NCI-H510A treated with DMSO at 0.1 percent for 48 hours (cell line): ENCODE data around the gene FXYD1.

ENCODE experiments used
- DNase-seq: peaks from one replicate; lab custom pipeline; 2025; lab: John Stamatoyannopoulos, UW

FXYD1 gene

GRCh38 chr19:35107545-35107944 lies 31.1 kb upstream of the FXYD1 start:
- no peak for DNase-seq

GRCh38 chr19:35108730-35109129 lies 29.9 kb upstream of the FXYD1 start:
- DNase-seq, result no peak

- DNase-seq, result no peak
These were observed 29.1 kb upstream of the FXYD1 start for GRCh38 chr19:35109395-35110112.

GRCh38 chr19:35110974-35111373 lies 27.6 kb upstream of the FXYD1 start:
- no peak for DNase-seq

- DNase-seq, result no peak
These were observed 25.5 kb upstream of the FXYD1 start for GRCh38 chr19:35112995-35113688.

- DNase-seq, result no peak
These were observed 24.1 kb upstream of the FXYD1 start for GRCh38 chr19:35114353-35115176.

- DNase-seq, result no peak
These were observed 23.3 kb upstream of the FXYD1 start, which contains the start of gene FXYD3 for GRCh38 chr19:35115177-35115951. TSS of gene FXYD3 (plus strand) at chr19:35115823. CDS start at chr19:35119377, 3,554 bp downstream.

GRCh38 chr19:35116072-35116801 lies 22.4 kb upstream of the FXYD1 start:
- DNase-seq, result no peak

GRCh38 chr19:35117116-35117515 lies 21.5 kb upstream of the FXYD1 start:
- DNase-seq, result no peak

- no peak for DNase-seq
These were observed 20.8 kb upstream of the FXYD1 start for GRCh38 chr19:35117799-35118198.

- DNase-seq, result no peak
These were observed 20.2 kb upstream of the FXYD1 start for GRCh38 chr19:35118268-35119020.

GRCh38 chr19:35119091-35119490 lies 19.5 kb upstream of the FXYD1 start:
- DNase-seq, result no peak

GRCh38 chr19:35119578-35120155 lies 19.0 kb upstream of the FXYD1 start:
- no peak for DNase-seq

- DNase-seq, result no peak
These were observed 18.1 kb upstream of the FXYD1 start for GRCh38 chr19:35120492-35120891.

GRCh38 chr19:35120898-35121297 lies 17.7 kb upstream of the FXYD1 start:
- no peak for DNase-seq

GRCh38 chr19:35122687-35123551 lies 15.7 kb upstream of the FXYD1 start:
- DNase-seq, result no peak

GRCh38 chr19:35123573-35123972 lies 15.1 kb upstream of the FXYD1 start:
- DNase-seq, result no peak

GRCh38 chr19:35124098-35125060 lies 14.2 kb upstream of the FXYD1 start:
- no peak for DNase-seq
